ENCODE results near the gene LMO7.

GRCh38 chr13:75787249-75787928, 151.3 kb downstream of the LMO7 start:
- TF ChIP-seq CTCF (IDR thresholded peaks at IDR 0.05; ENCODE audit: low read length) (no peak), EZH2 (IDR thresholded peaks at IDR 0.05; ENCODE audit: borderline replicate concordance, low read length) (no peak)
